Mesothelial cell of epicardium (in vitro differentiated cells): Measurements from ENCODE around the gene TTLL3. TPM values are rescaled to one million over a fixed set of nuclear protein-coding genes. Genes with fewer than 3 reads are reported as not detected.
"Not testable (repeated sequence)": the region's sequence is repeated elsewhere in the genome, so short reads cannot be mapped to it uniquely, and the experiment has no call there.

Experiments
- DNase-seq, 2 experiments: peaks; one replicate each; pipeline ENCODE4 v3.0.0; 2021; ENCODE audit warnings: low spot score in 2 of 2; ENCODE audit not compliant: unreplicated experiment in 2 of 2
- H3K27ac Mint-ChIP-seq: 2 replicates; pipeline ENCODE4 v1.8.0; 2021; ENCODE audit warnings: mixed read lengths
- H3K27me3 Mint-ChIP-seq: 2 replicates; pipeline ENCODE4 v1.8.0; 2021; ENCODE audit warnings: low read depth, mixed read lengths
- H3K36me3 Mint-ChIP-seq: 2 replicates; pipeline ENCODE4 v1.8.0; 2021; ENCODE audit warnings: mixed read lengths
- H3K4me1 Mint-ChIP-seq: 2 replicates; pipeline ENCODE4 v1.8.0; 2021; ENCODE audit warnings: mixed read lengths
- H3K4me3 Mint-ChIP-seq: 2 replicates; pipeline ENCODE4 v1.8.0; 2021; ENCODE audit warnings: mild to moderate bottlenecking, moderate library complexity, mixed read lengths
- H3K9me3 Mint-ChIP-seq: 2 replicates; pipeline ENCODE4 v1.8.0; 2021; ENCODE audit warnings: mixed read lengths
- total RNA-seq: library from RNA; stranded (reverse); gene quantifications from 3 replicates; pipeline ENCODE4 v1.2.1, GENCODE V29; 2021
- TF ChIP-seq, protein P1 (sequence below): fragments of 200-600 bp; sonication (generic); IDR thresholded peaks from one replicate; pipeline ENCODE4 v1.5.0; 2021; ENCODE audit warnings: antibody characterized with exemption; ENCODE audit not compliant: unreplicated experiment

Gene TTLL3
- total RNA-seq, 1 donor from 2014 or later = 119 TPM

DNA sequence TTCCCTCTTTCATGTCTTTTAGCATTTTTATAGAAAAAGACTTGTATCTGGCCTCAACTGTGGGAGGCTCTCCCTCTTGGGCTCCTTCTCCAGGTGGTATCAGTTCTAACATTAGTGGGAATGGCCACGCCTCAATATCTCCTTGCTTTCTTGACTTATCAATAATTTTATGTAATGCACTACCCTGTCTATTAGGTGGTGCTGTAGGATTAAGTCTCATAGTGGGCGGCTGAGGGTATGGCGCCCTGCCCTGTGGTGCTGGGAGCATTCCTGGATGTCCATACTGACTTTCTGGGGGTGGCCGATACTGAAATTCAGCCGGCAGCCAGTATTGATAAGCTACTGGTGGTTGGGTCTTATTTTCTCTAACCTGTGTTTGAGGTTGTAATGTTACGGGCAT, 42.5 kb downstream of the TTLL3 start:
- Mint-ChIP-seq H3K36me3 (no peaks in the 10 kb centered on the region), H3K9me3 (no peaks in the 10 kb centered on the region), H3K4me1 (peaks cover 28% of the 10 kb centered on the region), H3K4me3 (no peak overlapping the region), H3K27me3 (peaks cover 14% of the 10 kb centered on the region), H3K27ac (no peak overlapping the region)
- TF ChIP-seq, protein P1, sequence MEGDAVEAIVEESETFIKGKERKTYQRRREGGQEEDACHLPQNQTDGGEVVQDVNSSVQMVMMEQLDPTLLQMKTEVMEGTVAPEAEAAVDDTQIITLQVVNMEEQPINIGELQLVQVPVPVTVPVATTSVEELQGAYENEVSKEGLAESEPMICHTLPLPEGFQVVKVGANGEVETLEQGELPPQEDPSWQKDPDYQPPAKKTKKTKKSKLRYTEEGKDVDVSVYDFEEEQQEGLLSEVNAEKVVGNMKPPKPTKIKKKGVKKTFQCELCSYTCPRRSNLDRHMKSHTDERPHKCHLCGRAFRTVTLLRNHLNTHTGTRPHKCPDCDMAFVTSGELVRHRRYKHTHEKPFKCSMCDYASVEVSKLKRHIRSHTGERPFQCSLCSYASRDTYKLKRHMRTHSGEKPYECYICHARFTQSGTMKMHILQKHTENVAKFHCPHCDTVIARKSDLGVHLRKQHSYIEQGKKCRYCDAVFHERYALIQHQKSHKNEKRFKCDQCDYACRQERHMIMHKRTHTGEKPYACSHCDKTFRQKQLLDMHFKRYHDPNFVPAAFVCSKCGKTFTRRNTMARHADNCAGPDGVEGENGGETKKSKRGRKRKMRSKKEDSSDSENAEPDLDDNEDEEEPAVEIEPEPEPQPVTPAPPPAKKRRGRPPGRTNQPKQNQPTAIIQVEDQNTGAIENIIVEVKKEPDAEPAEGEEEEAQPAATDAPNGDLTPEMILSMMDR = no peak
- no peak for DNase-seq

DNA sequence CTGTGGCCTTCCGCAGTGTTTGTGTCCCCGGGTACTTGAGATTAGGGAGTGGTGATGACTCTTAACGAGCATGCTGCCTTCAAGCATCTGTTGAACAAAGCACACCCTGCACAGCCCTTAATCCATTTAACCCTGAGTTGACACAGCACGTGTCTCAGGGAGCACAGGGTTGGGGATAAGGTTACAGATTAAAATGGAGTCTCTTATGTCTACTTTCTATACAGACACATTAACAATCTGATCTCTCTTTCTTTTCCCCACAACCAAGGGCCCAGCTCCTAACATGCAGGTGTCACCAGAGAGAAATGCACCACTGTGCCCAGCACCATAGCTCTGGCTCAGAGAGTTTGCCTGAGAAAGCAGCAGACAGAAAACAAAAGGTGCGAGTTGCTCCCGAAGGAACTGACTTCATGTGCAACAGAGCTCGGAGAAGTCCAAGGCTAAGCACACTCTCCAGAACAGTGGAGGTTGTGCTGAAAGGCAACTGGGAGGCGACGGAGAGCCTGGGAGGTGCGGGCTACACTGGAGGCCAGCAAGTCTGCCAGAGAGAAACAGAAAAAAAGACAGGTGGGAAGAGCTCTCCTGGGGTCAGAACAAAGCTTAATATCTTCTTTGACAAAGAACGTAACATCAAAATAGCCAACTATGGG, 44.4 kb downstream of the TTLL3 start:
- not testable (repeated sequence) for H3K9me3 Mint-ChIP-seq, H3K27ac Mint-ChIP-seq, DNase-seq, H3K4me3 Mint-ChIP-seq, H3K36me3 Mint-ChIP-seq
- Mint-ChIP-seq H3K27me3 (peaks cover 14% of the 10 kb centered on the region), H3K4me1 (peaks cover 16% of the 10 kb centered on the region)

DNA sequence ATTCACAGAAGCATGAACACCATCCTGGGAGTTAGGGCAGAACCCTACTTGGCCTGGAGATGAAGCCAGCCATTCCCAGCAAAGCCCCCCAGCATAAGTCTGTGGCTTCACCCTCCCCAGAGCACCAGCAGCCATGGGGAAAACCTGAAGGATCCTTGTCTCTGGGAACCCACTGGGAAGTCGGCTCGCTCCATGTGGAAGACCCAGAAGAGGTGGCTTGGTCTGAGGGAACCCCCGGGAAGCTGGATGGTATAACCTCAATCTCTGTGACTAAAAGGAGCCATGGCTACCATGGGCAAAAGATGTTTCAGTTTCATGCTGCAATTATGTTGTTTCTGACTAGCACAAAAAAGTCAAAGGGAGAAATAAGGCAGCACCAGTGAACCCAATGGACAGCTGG, 45.5 kb downstream of the TTLL3 start:
- H3K4me1 Mint-ChIP-seq = peaks cover 16% of the 10 kb centered on the region
- H3K27ac Mint-ChIP-seq = no peak overlapping the region
- no peaks in the 10 kb centered on the region for H3K9me3 Mint-ChIP-seq
- no peaks in the 10 kb centered on the region for H3K36me3 Mint-ChIP-seq
- H3K4me3 Mint-ChIP-seq = no peak overlapping the region
- TF ChIP-seq, protein P1 = no peak
- no peak for DNase-seq
- H3K27me3 Mint-ChIP-seq = peaks cover 14% of the 10 kb centered on the region

DNA sequence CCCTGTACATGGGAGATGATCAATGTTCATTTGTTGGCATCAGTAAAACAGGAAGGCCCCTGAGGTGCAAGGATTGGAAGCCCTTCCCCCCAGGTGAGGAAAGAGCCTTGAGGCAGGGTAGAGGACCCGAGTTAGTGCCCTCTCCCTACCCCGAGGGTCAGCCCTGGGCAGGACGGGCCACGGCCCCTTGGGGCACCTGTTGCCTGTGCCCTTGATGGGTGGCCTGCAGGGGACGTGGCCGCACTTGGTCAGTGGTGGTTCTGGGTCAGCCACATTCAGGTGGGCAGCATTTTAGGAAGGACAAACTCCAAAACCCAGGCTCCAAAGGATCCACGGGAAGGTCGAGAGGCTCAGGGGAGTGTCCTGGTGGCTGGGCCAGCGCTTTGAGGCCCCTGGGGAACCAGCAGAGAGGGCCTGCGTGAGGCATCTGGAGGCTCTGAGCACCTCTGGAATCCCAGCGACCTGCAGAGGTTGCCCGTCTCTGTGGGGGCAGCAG, 49.5 kb downstream of the TTLL3 start:
- no peaks in the 10 kb centered on the region for H3K9me3 Mint-ChIP-seq
- H3K27me3 Mint-ChIP-seq = no peaks in the 10 kb centered on the region
- peaks cover 10% of the 10 kb centered on the region for H3K4me1 Mint-ChIP-seq
- H3K36me3 Mint-ChIP-seq = no peaks in the 10 kb centered on the region
- no peak for DNase-seq
- TF ChIP-seq, protein P1 = no peak
- H3K4me3 Mint-ChIP-seq = no peak overlapping the region
- H3K27ac Mint-ChIP-seq = no peak overlapping the region

DNA sequence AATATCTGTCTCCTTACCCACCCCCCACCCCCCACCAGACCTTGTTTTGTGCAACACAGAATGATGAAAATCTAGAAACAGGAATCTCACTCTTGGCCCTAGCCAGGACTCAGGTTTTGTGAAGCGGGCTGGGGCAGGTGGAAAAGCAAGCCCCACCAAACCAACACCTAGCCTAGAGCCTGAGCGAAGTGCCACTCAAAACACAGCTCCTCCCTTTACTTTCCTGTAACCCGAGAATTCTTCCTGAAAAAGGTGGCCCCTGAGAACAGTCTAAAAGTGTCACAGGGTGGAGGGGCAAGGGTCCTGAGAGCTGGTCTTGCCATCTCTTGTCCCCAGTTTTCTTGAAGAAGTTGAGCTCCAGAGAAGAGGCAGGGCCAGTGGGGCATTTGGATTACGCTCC, 51.1 kb downstream of the TTLL3 start:
- Mint-ChIP-seq H3K4me1 (peaks cover 14% of the 10 kb centered on the region), H3K9me3 (no peaks in the 10 kb centered on the region), H3K27me3 (no peaks in the 10 kb centered on the region), H3K36me3 (no peaks in the 10 kb centered on the region), H3K4me3 (no peak overlapping the region), H3K27ac (no peak overlapping the region)
- TF ChIP-seq, protein P1 = no peak
- no peak for DNase-seq

DNA sequence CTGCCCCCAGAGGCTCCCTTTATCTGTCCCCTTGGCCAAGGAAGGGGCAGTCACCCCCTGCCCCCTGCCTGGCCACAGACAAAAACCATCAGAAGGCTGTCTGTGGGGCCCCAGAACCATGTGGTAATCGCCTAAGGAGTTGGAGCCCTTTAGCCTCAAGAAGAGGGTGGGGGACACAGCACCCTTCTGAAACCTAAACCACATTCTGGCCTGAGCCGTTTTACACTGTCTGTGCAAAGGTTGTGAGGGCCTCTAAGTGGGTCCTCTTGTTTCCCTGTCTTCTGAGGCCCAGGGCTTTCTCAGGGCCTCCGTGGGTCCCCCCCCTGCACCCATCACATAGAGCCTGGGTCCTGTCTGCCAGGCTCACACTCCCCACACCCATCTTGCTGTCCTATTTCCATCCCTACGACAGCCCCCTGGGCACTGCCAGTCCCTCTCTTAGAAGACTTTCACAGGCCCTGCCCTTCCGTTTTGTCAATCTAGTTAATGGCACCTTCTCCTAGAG, 51.6 kb downstream of the TTLL3 start:
- Mint-ChIP-seq H3K27me3 (no peaks in the 10 kb centered on the region), H3K4me3 (no peak overlapping the region)

More for the DNA sequence above, 51.6 kb downstream of the TTLL3 start:
- Mint-ChIP-seq H3K9me3 (no peaks in the 10 kb centered on the region), H3K27ac (peak overlapping the region; percentile 56), H3K4me1 (peaks cover 17% of the 10 kb centered on the region), H3K36me3 (no peaks in the 10 kb centered on the region)
- TF ChIP-seq, protein P1 = no peak
- no peak for DNase-seq
